ENCODE data around the gene GPR151.

GRCh38 chr5:146467760-146468159, 48.2 kb downstream of the GPR151 start:
- no peak for TF ChIP-seq CTCF (IDR thresholded peaks at IDR 0.05; ENCODE audit: insufficient read depth, low read length, poor library complexity, severe bottlenecking)
- TF ChIP-seq EZH2phosphoT487 (conservative IDR thresholded peaks at IDR 0.05; ENCODE audit: low read length): no peak

Data from SU-DHL-6 (cell line).